Liver (tissue), 9 donors: ENCODE results near the gene PSMC4. TPM values are rescaled to one million over a fixed set of nuclear protein-coding genes. Genes with fewer than 3 reads are reported as not detected.
A peak's percentile ranks its signal among the peaks of the same experiment; 100 is the strongest.

Experiments
- DNase-seq: peaks from one replicate; pipeline ENCODE4 v3.0.0-alpha.2; 2017; ENCODE audit warnings: low spot score
- H3K27ac ChIP-seq, 2 donors: one replicate each; pipeline ENCODE4 v1.7.0; 2013; ENCODE audit warnings: inconsistent platforms in 2 of 2, low read length in 2 of 2, control low read depth in 1 of 2, low read depth in 1 of 2, mild to moderate bottlenecking in 1 of 2
- H3K27me3 ChIP-seq, 4 donors: one replicate each; pipeline versions ENCODE4 v1.6.1 to v1.7.0; 2013; ENCODE audit warnings: low read length in 3 of 4, inconsistent platforms in 1 of 4, mild to moderate bottlenecking in 1 of 4, moderate library complexity in 1 of 4; ENCODE audit not compliant: control insufficient read depth in 4 of 4, insufficient read depth in 4 of 4
- H3K36me3 ChIP-seq, 4 donors: one replicate each; pipeline versions ENCODE4 v1.6.1 to v1.7.0; 2013; ENCODE audit warnings: low read length in 3 of 4, mild to moderate bottlenecking in 3 of 4, low read depth in 1 of 4, moderate library complexity in 1 of 4; ENCODE audit not compliant: control insufficient read depth in 4 of 4, insufficient read depth in 3 of 4
- H3K4me1 ChIP-seq, 4 donors: one replicate each; pipeline versions ENCODE4 v1.6.1 to v1.7.0; 2013; ENCODE audit warnings: low read length in 3 of 4, mild to moderate bottlenecking in 3 of 4, moderate library complexity in 1 of 4; ENCODE audit not compliant: control insufficient read depth in 4 of 4, insufficient read depth in 4 of 4
- H3K4me3 ChIP-seq, 3 donors: one replicate each; pipeline versions ENCODE4 v1.6.1 to v1.7.0; 2013; ENCODE audit warnings: low read length in 3 of 3, control low read depth in 1 of 3, low read depth in 1 of 3, mild to moderate bottlenecking in 1 of 3
- H3K9ac ChIP-seq, 2 donors: one replicate each; pipeline ENCODE4 v1.7.0; 2013; ENCODE audit warnings: low read length in 2 of 2, mild to moderate bottlenecking in 2 of 2, moderate library complexity in 2 of 2, control low read depth in 1 of 2, low read depth in 1 of 2
- H3K9me3 ChIP-seq, 4 donors: one replicate each; pipeline versions ENCODE4 v1.6.1 to v1.7.0; 2013; ENCODE audit warnings: low read length in 3 of 4; ENCODE audit not compliant: control insufficient read depth in 4 of 4
- ATF3 ChIP-seq: IDR thresholded peaks from 2 replicates; pipeline ENCODE4 v1.6.1; 2016; ENCODE audit warnings: antibody characterized with exemption
- CTCF ChIP-seq: fragments of 150-350 bp; IDR thresholded peaks from 2 replicates; pipeline ENCODE4 v1.5.1; 2017; ENCODE audit warnings: improper control_type of control experiment, low read depth, low read length; ENCODE audit not compliant: missing input control
- EGR1 ChIP-seq, 2 donors: IDR thresholded peaks; 2 replicates each; pipeline ENCODE4 v1.6.1; 2016 to 2018; ENCODE audit warnings: antibody characterized with exemption in 2 of 2, low read depth in 2 of 2
- FOXA1 ChIP-seq: IDR thresholded peaks from 2 replicates; pipeline ENCODE4 v1.6.1; 2016; ENCODE audit warnings: antibody characterized with exemption
- FOXA2 ChIP-seq: IDR thresholded peaks from 2 replicates; pipeline ENCODE4 v1.6.1; 2016; ENCODE audit warnings: antibody characterized with exemption
- GABPA ChIP-seq, 2 donors: IDR thresholded peaks in 1 of 2; conservative IDR thresholded peaks in 1 of 2; 2 replicates each; pipeline ENCODE4 v1.6.1; 2016; ENCODE audit warnings: antibody characterized with exemption in 2 of 2, mild to moderate bottlenecking in 1 of 2, moderate library complexity in 1 of 2
- HNF4A ChIP-seq, 2 donors: conservative IDR thresholded peaks; 2 replicates each; pipeline ENCODE4 v1.6.1; 2016; ENCODE audit warnings: antibody characterized with exemption in 2 of 2, mild to moderate bottlenecking in 2 of 2
- HNF4G ChIP-seq: IDR thresholded peaks from 2 replicates; pipeline ENCODE4 v1.6.1; 2016; ENCODE audit warnings: antibody characterized with exemption
- MAX ChIP-seq: IDR thresholded peaks from 2 replicates; pipeline ENCODE4 v1.6.1; 2016; ENCODE audit warnings: antibody characterized with exemption
- NR2F2 ChIP-seq: IDR thresholded peaks from 2 replicates; pipeline ENCODE4 v1.6.1; 2016; ENCODE audit warnings: antibody characterized with exemption
- RAD21 ChIP-seq, 2 donors: IDR thresholded peaks; 2 replicates each; pipeline ENCODE4 v1.6.1; 2016; ENCODE audit warnings: antibody characterized with exemption in 2 of 2, mild to moderate bottlenecking in 2 of 2
- RXRA ChIP-seq, 2 donors: IDR thresholded peaks; 2 replicates each; pipeline ENCODE4 v1.6.1; 2017 to 2018; ENCODE audit warnings: antibody characterized with exemption in 2 of 2, mild to moderate bottlenecking in 1 of 2
- SP1 ChIP-seq: IDR thresholded peaks from 2 replicates; pipeline ENCODE4 v1.6.1; 2018; ENCODE audit warnings: antibody characterized with exemption, mild to moderate bottlenecking
- TAF1 ChIP-seq: conservative IDR thresholded peaks from 2 replicates; pipeline ENCODE4 v1.6.1; 2016; ENCODE audit warnings: antibody characterized with exemption, mild to moderate bottlenecking
- YY1 ChIP-seq: IDR thresholded peaks from 2 replicates; pipeline ENCODE4 v1.6.1; 2016; ENCODE audit warnings: antibody characterized with exemption, mild to moderate bottlenecking
- ZBTB33 ChIP-seq: IDR thresholded peaks from 2 replicates; pipeline ENCODE4 v1.6.1; 2016; ENCODE audit warnings: antibody characterized with exemption
- WGBS: extraction: QIAGEN DNeasy Blood & Tissue Kit; methylation state at CpG from one replicate; pipeline ENCODE4 v1.1.7; 2013; 5-methylcytosine and 5-hydroxymethylcytosine counted together
- polyA plus RNA-seq, 2 donors: library from polyadenylated mRNA; stranded (reverse) in 1 of 2; unstranded in 1 of 2; fragments of 200-250 nt in 1 of 2; fragments of >200 nt in 1 of 2; fragmentation: Nextera tagmentation in 1 of 2; extraction: Ambion mirVana in 1 of 2; gene quantifications; one replicate each; pipeline versions ENCODE4 v1.2.1 to v1.2.3, GENCODE V29; 2013 to 2015
- total RNA-seq, 2 donors: library from RNA; depleted of rRNA; stranded (reverse); fragments of >200 nt; gene quantifications; one replicate each; pipeline ENCODE4 v1.2.3, GENCODE V29; 2014
- donor health status: healthy.
- donor health status: healthy.
- donor health status: healthy.
- donor health status: healthy.
- donor health status: healthy.

Gene PSMC4
- total and polyA plus RNA-seq, 4 donors = 46.0 to 89.3 (median 79.7) TPM

- TF ChIP-seq ZBTB33 (no peak), MAX (no peak), SP1 (no peak), YY1 (no peak), RXRA (IDR thresholded peaks at IDR 0.05) (no peak), GABPA (IDR thresholded peaks at IDR 0.05 in 1 of 2, conservative IDR thresholded peaks at IDR 0.05 in 1 of 2) (no peak)
Observed at GRCh38 chr19:40005691-40006272, 34.8 kb downstream of the PSMC4 start (continued).

- WGBS = 81% methylated on average over 1 of the region's 1 CpG
- H3K27ac ChIP-seq = no peak overlapping the region
Observed at GRCh38 chr19:40006273-40006691, 35.3 kb downstream of the PSMC4 start.

GRCh38 chr19:40009674-40010073, 38.7 kb downstream of the PSMC4 start:
- H3K27me3 ChIP-seq = no peaks in the 10 kb centered on the region
- H3K9me3 ChIP-seq = peaks cover 15 to 43% (median 35%) of the 10 kb centered on the region in 4 donors
- H3K4me1 ChIP-seq = no peaks in the 10 kb centered on the region
- DNase-seq = no peak
- H3K9ac ChIP-seq = no peak overlapping the region
- H3K27ac ChIP-seq = no peak overlapping the region
- peak overlapping the region in 1 of 3 donors; percentile 6 for H3K4me3 ChIP-seq
- H3K36me3 ChIP-seq = peaks cover 14 to 77% (median 69%) of the 10 kb centered on the region in 4 donors
- TF ChIP-seq SP1 = no peak
- TF ChIP-seq NR2F2 = no peak
- no peak for TF ChIP-seq CTCF
- no peak for TF ChIP-seq YY1
- TF ChIP-seq EGR1 (IDR thresholded peaks at IDR 0.05; ENCODE audit: low read depth in 2 of 2) = no peak
- no peak for TF ChIP-seq RAD21 (IDR thresholded peaks at IDR 0.05)
- no peak for TF ChIP-seq HNF4G
- no peak for TF ChIP-seq GABPA (IDR thresholded peaks at IDR 0.05 in 1 of 2, conservative IDR thresholded peaks at IDR 0.05 in 1 of 2)
- TF ChIP-seq FOXA2 = no peak
- TF ChIP-seq TAF1 = no peak
- no peak for TF ChIP-seq HNF4A (conservative IDR thresholded peaks at IDR 0.05)

More at GRCh38 chr19:40006273-40006691, 35.3 kb downstream of the PSMC4 start:
- no peaks in the 10 kb centered on the region for H3K4me1 ChIP-seq
- H3K9me3 ChIP-seq = peaks cover 4 to 22% (median 9%) of the 10 kb centered on the region in 4 donors
- H3K4me3 ChIP-seq = peak overlapping the region in 1 of 3 donors; percentile 31
- DNase-seq = no peak
- H3K9ac ChIP-seq = no peak overlapping the region
- H3K36me3 ChIP-seq = peaks cover 13 to 49% (median 46%) of the 10 kb centered on the region in 4 donors
- no peaks in the 10 kb centered on the region for H3K27me3 ChIP-seq
- TF ChIP-seq CTCF (no peak), ATF3 (no peak), RAD21 (IDR thresholded peaks at IDR 0.05) (no peak), GABPA (IDR thresholded peaks at IDR 0.05 in 1 of 2, conservative IDR thresholded peaks at IDR 0.05 in 1 of 2) (no peak), RXRA (IDR thresholded peaks at IDR 0.05) (no peak), FOXA1 (no peak), NR2F2 (peak; percentile 12), EGR1 (IDR thresholded peaks at IDR 0.05; ENCODE audit: low read depth in 2 of 2) (no peak)
